HG02588 (cell line): ENCODE measurements around the gene TMEM135.
"Not testable (repeated sequence)": the region's sequence is repeated elsewhere in the genome, so short reads cannot be mapped to it uniquely, and the experiment has no call there.

Experiments used
- ATAC-seq: cut with Tn5 transposase; IDR thresholded peaks from one replicate; pipeline ENCODE4 v1.9.1; 2021; ENCODE audit warnings: mild to moderate bottlenecking, moderate library complexity; ENCODE audit not compliant: unreplicated experiment

Gene TMEM135

GRCh38 chr11:87076260-87076783, 38.6 kb downstream of the TMEM135 start:
- no peak for ATAC-seq

GRCh38 chr11:87076874-87077429, 39.2 kb downstream of the TMEM135 start:
- no peak for ATAC-seq

GRCh38 chr11:87081358-87081757, 43.6 kb downstream of the TMEM135 start:
- peak; percentile 72 for ATAC-seq

GRCh38 chr11:87082590-87082989, 44.9 kb downstream of the TMEM135 start:
- no peak for ATAC-seq

GRCh38 chr11:87083029-87083428, 45.3 kb downstream of the TMEM135 start:
- no peak for ATAC-seq

GRCh38 chr11:87092159-87092558, 54.4 kb downstream of the TMEM135 start:
- ATAC-seq = no peak

- no peak for ATAC-seq
These were observed 54.8 kb downstream of the TMEM135 start for GRCh38 chr11:87092567-87092966.

- no peak for ATAC-seq
These were observed 59.8 kb downstream of the TMEM135 start for GRCh38 chr11:87097582-87097981.

GRCh38 chr11:87101956-87102580, 64.3 kb downstream of the TMEM135 start:
- ATAC-seq = no peak

- not testable (repeated sequence) for ATAC-seq
These were observed 68.1 kb downstream of the TMEM135 start for GRCh38 chr11:87105826-87106225.

GRCh38 chr11:87107379-87107778, 69.6 kb downstream of the TMEM135 start:
- not testable (repeated sequence) for ATAC-seq

- ATAC-seq = no peak
These were observed 72.9 kb downstream of the TMEM135 start for GRCh38 chr11:87110443-87111131.

GRCh38 chr11:87114093-87114492, 76.4 kb downstream of the TMEM135 start:
- ATAC-seq = no peak

GRCh38 chr11:87116185-87116584, 78.5 kb downstream of the TMEM135 start:
- no peak for ATAC-seq

- ATAC-seq = no peak
These were observed 83.2 kb downstream of the TMEM135 start for GRCh38 chr11:87120937-87121336.

GRCh38 chr11:87122852-87123251, 85.1 kb downstream of the TMEM135 start:
- no peak for ATAC-seq

- ATAC-seq = no peak
These were observed 87.5 kb downstream of the TMEM135 start for GRCh38 chr11:87125257-87125656.

GRCh38 chr11:87127101-87127500, 89.4 kb downstream of the TMEM135 start:
- no peak for ATAC-seq

GRCh38 chr11:87128372-87128771, 90.6 kb downstream of the TMEM135 start:
- ATAC-seq = no peak

GRCh38 chr11:87134524-87135106, 96.9 kb downstream of the TMEM135 start:
- no peak for ATAC-seq

- ATAC-seq = no peak
These were observed 98.5 kb downstream of the TMEM135 start for GRCh38 chr11:87136236-87136635.

GRCh38 chr11:87137711-87138110, 100.0 kb downstream of the TMEM135 start:
- no peak for ATAC-seq
